GM19238 (cell line): ENCODE results near the gene CYB5R4.
"Not testable (repeated sequence)": the region's sequence is repeated elsewhere in the genome, so short reads cannot be mapped to it uniquely, and the experiment has no call there.

Experiments
- DNase-seq: peaks from one replicate; pipeline ENCODE4 v3.0.0; 2011; ENCODE audit warnings: low spot score; ENCODE audit not compliant: insufficient read length

Gene CYB5R4

GRCh38 chr6:83862776-83863471, 3.4 kb downstream of the CYB5R4 start:
- no peak for DNase-seq

DNA sequence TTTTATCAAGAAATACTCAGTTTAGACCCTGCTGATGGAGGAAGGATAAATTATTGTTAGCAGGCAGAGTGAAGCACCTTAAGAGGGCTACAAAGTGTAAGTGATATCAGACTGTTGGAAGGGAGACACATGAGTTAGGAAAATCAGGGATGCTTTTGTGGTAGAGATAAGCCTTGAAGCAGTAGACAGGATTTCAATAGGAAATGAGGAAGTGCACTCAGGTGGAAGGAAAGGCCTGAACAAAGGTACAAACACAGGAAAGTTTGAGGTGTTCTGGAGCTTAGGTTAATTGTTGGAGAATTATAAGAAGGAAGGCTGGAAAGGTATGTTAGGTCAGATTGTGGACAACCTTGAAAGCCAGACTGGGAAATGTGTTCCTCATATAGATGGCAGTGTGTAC, 7.6 kb downstream of the CYB5R4 start:
- DNase-seq = no peak

- no peak for DNase-seq
Observed at GRCh38 chr6:83867527-83868161, 8.2 kb downstream of the CYB5R4 start.

GRCh38 chr6:83868639-83869038, 9.2 kb downstream of the CYB5R4 start:
- DNase-seq = no peak

- DNase-seq = no peak
Observed at GRCh38 chr6:83870649-83871048, 11.2 kb downstream of the CYB5R4 start.

DNA sequence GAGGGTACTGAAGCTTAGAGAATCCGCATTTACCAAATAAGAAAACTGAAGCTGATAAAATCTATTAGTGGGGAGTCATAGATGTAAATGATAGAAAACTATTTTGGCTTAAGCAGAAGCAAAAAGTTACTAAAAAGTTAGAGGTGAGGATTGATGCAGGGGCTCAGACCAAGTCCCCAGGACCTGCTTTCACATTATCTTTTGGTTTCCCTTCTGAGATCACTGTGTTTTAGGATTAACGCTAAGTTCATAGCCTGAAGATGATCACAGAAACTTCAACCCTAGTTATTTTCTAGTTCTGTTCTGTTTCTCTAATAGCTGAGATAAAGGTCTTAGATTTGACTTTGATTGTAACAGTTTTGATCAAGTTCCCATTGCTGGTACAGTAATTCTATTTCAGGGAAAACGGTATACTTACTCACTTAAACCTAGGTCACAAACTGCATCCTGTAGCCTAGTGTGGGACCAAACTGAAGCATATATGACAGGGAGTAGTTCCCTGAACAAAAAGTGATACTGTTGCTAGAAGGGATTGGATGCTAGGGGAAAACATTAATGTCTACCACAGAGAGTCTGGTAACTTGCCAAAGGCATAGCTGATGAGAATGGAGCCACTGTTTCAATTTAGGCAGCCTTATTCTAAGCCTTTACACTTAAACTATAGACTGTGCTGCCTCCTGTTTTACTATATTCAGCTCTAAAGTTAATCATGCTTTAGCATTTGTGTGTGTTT, 13.1 kb downstream of the CYB5R4 start:
- no peak for DNase-seq

DNA sequence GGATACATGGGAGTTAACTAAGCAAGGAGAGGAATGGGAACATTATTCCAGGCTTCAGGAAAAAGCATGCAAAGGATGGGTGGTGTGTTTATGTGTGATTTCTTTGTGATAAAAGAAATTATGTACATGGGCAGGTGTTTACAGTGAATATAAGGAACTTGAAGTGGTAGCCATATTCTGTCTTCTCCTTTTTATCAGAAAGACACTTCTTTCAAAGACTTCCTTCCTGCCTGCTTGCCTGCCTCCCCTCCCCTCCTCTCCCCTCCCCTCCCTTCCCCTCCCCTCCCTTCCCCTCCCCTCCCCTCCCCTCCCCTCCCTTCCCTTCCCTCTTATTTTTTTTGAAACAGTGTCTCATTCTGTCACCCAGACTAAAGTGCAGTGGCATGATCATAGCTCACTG, 14.4 kb downstream of the CYB5R4 start:
- DNase-seq = no peak

GRCh38 chr6:83875843-83876242, 16.4 kb downstream of the CYB5R4 start:
- no peak for DNase-seq

- DNase-seq = no peak
Observed at GRCh38 chr6:83878902-83879644, 19.6 kb downstream of the CYB5R4 start.

- DNase-seq = no peak
Observed at GRCh38 chr6:83879746-83880145, 20.3 kb downstream of the CYB5R4 start.

DNA sequence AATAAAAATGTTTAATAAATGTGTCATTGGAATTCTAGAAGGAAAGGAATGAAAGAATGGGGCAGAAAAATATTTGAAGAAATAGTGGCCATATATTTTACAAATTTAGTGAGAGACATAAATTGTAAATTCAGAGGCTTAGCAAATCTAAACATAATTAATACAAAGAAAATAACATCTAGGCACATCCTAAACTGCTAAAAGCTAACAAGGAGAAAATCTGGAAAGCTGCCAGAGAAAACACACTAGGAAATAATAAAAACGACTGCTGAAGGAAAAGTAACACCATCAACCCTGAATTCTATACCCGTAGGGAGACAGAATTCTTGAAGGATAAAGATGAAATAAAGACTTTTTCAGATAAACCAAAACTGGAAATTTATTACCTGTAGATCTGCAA, 23.8 kb downstream of the CYB5R4 start:
- no peak for DNase-seq

DNA sequence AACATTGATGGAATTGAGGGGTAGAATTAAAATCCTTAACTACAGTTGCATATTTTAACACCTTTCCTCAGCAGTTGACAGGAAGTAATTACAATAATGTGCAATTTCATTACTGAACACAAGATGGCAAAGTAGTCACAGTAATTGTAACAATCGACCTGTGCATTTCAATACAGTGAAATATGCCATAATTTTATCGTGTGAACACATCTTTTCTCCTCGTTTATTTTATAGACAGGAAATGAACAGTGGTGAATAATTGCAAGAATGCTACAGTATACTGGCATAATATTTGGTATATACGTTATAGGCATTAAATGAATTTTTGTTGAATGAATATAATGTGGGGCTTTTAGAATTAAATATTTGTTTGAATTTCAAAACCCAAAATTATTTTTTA, 25.0 kb downstream of the CYB5R4 start:
- peak; percentile 5 for DNase-seq

DNA sequence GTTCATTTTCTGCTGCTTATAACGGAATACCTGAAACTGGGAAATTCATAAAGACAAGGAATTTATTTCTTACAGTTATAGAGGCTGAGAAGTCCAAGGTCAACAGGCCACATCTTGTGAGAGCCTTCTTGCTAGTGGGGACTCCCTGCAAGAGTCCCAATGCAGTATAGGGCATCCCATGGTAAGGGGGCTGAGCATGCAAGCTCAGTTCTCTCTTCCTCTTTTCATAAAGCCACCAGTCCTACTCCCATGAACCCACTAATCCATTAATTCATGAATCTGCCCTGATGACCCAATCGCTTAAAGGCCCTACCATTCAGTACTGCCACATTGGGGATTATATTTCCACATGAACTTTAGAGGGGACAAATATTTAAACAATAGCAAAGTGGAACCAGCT, 26.5 kb downstream of the CYB5R4 start:
- DNase-seq = no peak

- DNase-seq = no peak
Observed at GRCh38 chr6:83889621-83890020, 30.1 kb downstream of the CYB5R4 start.

DNA sequence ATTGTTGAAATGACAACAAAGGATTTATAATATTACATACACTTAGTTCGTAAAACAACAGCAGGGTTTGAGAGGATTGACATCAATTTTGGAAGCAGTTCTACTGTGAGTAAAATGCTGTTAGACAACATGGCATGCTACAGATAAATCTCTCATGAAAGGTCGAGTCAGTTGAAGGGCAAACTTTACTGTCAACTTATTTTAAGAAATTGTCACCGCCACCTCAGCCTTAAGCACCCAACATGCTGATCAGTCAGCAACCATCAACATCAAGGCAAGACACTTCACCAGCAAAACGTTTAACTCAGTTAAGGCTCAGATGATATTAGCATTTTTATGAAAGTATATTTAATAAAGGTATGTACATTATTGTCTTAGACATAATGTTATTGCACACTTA, 31.0 kb downstream of the CYB5R4 start:
- DNase-seq = no peak

DNA sequence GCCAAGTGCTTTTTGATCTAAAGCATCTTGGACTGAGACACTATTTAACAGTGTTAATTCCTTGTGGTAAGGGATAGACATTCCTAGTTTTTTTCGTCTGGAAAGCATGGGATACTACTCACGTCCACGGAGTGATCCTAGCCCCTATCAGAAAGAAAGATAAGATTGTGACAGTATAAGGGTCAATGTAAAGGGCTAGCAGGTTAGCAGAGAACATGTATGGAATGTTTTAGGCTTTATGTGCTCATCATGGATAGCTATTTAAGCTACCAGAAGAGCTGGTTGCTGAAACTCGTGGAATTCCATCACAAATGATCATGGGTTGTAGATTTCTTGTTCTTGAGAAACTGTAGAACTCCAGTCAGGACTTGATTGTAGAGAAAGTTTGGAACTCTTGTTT, 32.1 kb downstream of the CYB5R4 start:
- DNase-seq = no peak

GRCh38 chr6:83893024-83893423, 33.5 kb downstream of the CYB5R4 start:
- DNase-seq = no peak

GRCh38 chr6:83897094-83897493, 37.6 kb downstream of the CYB5R4 start:
- not testable (repeated sequence) for DNase-seq

- DNase-seq = no peak
Observed at GRCh38 chr6:83901624-83902023, 42.1 kb downstream of the CYB5R4 start.

DNA sequence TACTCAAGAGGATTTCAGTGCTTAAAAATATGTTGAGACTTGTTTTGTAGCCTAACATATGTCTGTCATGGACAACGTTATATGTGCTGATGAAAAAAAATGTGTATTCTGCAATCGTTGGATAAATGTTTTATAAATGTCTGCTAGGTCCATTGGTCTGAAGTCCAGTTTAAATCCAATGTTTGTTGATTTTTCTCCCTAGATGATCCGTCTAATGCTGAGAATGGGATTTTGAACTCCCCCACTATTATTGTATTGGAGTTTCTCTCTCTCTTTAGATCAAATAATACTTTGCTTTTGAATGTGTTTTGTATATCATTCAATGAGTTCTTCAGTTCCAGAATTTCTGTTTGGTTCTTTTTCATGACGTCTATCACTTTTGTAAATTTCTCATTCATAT, 44.9 kb downstream of the CYB5R4 start:
- no peak for DNase-seq

GRCh38 chr6:83905648-83906047, 46.2 kb downstream of the CYB5R4 start:
- no peak for DNase-seq
